Uterus (tissue), 4 donors: ENCODE data around the gene DCAF6. TPM values are rescaled to one million over a fixed set of nuclear protein-coding genes. Genes with fewer than 3 reads are reported as not detected.
A peak's percentile ranks its signal among the peaks of the same experiment; 100 is the strongest.

ENCODE experiments used
- DNase-seq, 2 donors: peaks; one replicate each; pipeline ENCODE4 v3.0.0-alpha.2; 2019 to 2020
- H3K27ac ChIP-seq, 2 donors: fragments of 200-600 bp; sonication (generic); 1 replicate in 1 of 2; 2 replicates in 1 of 2; pipeline ENCODE4 v1.5.1; 2016 to 2018
- H3K27me3 ChIP-seq, 2 donors: fragments of 200-600 bp; sonication (generic); one replicate each; pipeline ENCODE4 v1.5.1; 2018 to 2019; ENCODE audit warnings: control low read depth in 1 of 2
- H3K36me3 ChIP-seq, 2 donors: fragments of 200-600 bp; sonication (generic); one replicate each; pipeline ENCODE4 v1.5.1; 2019; ENCODE audit warnings: control low read depth in 1 of 2
- H3K4me1 ChIP-seq, 2 donors: fragments of 200-600 bp; sonication (generic); one replicate each; pipeline ENCODE4 v1.5.1; 2018 to 2019; ENCODE audit warnings: control low read depth in 1 of 2
- H3K4me3 ChIP-seq, 2 donors: fragments of 200-600 bp; sonication (generic); 1 replicate in 1 of 2; 2 replicates in 1 of 2; pipeline ENCODE4 v1.5.1; 2018 to 2019; ENCODE audit warnings: mild to moderate bottlenecking in 1 of 2
- H3K9me3 ChIP-seq, 2 donors: fragments of 200-600 bp; sonication (generic); one replicate each; pipeline ENCODE4 v1.5.1; 2019; ENCODE audit warnings: control low read depth in 1 of 2
- POLR2A ChIP-seq, 2 donors: fragments of 450-650 bp; IDR thresholded peaks; one replicate each; pipeline ENCODE4 v1.6.1; 2016; ENCODE audit warnings: antibody characterized with exemption in 2 of 2, mild to moderate bottlenecking in 1 of 2, moderate library complexity in 1 of 2
- intact Hi-C: fragments of 100-400 bp; cut with DNase I; formaldehyde crosslinking; loops from one replicate; pipeline ENCODE4 v1.15.1; 2023; ENCODE audit warnings: low total_unique reads
- total RNA-seq, 4 donors: library from RNA; depleted of rRNA in 3 of 4; stranded (reverse); fragments of >200 nt in 3 of 4; gene quantifications; one replicate each; pipeline versions ENCODE4 v1.1.0 to v1.2.4, GENCODE V29; 2014 to 2023
- TF ChIP-seq, protein P1 (sequence below), 4 experiments: fragments of 200-600 bp in 2 of 4; fragments of 450-650 bp in 2 of 4; sonication (generic) in 2 of 4; IDR thresholded peaks; one replicate each; pipeline ENCODE4 v1.5.1; 2016 to 2019; ENCODE audit warnings: antibody characterized with exemption in 4 of 4, mild to moderate bottlenecking in 2 of 4, moderate library complexity in 1 of 4
- donor health status: DM: yes; HTN: yes; CAD: no.

Gene DCAF6
- total RNA-seq, 4 donors from 2014 or later = 19.1 to 77.7 (median 44.9) TPM

DNA sequence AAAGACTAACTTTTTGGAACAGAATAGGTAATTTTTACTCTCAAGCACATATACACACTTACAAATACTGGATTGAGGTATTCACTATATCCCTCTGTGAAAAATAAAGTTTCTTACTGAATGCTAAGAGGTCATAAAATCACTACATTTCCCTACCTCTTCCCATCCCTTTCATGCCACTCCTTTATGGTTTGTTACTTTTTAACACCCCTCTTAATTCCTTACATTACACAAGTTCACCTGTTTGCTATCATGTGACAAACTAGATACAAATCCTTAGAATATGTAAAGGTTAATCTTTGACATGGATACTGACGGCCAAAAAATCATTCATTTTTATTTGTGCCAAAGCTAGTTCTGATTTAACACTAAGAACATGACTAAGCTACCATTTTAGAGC is 6.8 kb upstream of the DCAF6 start:
- no peaks in the 10 kb centered on the region for H3K36me3 ChIP-seq
- no peak overlapping the region for H3K27ac ChIP-seq
- no peaks in the 10 kb centered on the region for H3K9me3 ChIP-seq
- no peak overlapping the region for H3K4me3 ChIP-seq
- DNase-seq = no peak
- no peaks in the 10 kb centered on the region for H3K27me3 ChIP-seq
- intact Hi-C loops = no loop called here
- peaks cover 0 to 6% of the 10 kb centered on the region in 2 donors for H3K4me1 ChIP-seq
- TF ChIP-seq, protein P1, sequence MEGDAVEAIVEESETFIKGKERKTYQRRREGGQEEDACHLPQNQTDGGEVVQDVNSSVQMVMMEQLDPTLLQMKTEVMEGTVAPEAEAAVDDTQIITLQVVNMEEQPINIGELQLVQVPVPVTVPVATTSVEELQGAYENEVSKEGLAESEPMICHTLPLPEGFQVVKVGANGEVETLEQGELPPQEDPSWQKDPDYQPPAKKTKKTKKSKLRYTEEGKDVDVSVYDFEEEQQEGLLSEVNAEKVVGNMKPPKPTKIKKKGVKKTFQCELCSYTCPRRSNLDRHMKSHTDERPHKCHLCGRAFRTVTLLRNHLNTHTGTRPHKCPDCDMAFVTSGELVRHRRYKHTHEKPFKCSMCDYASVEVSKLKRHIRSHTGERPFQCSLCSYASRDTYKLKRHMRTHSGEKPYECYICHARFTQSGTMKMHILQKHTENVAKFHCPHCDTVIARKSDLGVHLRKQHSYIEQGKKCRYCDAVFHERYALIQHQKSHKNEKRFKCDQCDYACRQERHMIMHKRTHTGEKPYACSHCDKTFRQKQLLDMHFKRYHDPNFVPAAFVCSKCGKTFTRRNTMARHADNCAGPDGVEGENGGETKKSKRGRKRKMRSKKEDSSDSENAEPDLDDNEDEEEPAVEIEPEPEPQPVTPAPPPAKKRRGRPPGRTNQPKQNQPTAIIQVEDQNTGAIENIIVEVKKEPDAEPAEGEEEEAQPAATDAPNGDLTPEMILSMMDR (IDR thresholded peaks at IDR 0.05) = no peak
- no peak for TF ChIP-seq POLR2A (IDR thresholded peaks at IDR 0.05)

DNA sequence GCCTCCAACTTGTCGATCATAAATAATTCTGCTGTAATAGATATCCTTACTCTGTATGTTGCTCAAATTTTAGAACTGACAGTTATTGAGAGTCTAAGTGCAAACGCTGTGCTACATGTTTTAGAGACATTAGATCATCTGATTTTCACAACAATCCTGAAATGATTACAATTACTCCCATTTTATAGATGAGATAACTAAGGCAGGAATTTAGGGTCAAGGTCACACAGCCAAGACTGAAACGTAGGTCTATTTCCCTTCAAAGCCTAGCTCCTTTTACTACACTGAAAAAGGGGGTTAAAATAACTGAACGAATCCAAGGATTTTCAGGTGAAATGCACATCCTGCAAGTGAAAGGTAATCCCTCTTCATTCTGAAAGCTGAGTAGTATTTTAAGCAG is 2.7 kb upstream of the DCAF6 start:
- H3K27ac ChIP-seq = peak overlapping the region in 1 of 2 donors; percentile 97
- intact Hi-C loops = no loop called here
- H3K4me3 ChIP-seq = no peak overlapping the region

DNA sequence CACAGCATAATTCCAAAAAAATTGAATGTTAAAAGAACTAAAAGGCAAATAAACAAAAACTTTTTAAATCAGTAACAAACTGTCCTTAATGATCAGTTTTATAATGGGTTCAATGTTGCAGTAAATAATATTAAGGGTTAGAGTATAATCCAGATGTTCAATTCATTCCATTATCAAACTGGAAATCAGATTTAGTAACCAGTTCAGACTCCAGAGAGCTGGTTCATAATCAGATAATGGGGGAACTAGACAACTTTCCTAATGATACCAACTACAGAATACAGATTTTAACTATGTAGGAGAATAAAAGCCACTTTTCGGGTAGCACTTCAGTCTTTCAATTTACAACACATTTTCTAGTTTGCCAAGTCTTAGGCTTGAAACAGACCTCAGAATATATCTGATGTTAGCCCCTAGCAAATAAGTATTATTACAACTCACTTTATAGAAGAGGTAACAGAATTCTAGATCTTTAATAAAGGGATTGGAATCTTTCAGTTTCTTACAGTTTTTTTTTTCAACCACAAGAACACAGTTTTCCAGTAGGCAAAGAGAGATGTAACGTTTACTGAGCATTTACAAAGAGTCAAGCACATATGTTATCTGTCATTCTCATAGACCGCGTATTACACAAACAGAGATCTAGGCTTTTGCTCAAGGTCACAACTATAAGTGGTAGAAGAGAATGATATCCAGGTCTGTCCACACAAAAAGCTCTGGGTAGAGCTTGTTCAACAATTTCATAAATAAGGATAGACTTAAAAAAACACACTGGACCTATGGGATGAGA is 1.9 kb upstream of the DCAF6 start:
- no peak for TF ChIP-seq POLR2A (IDR thresholded peaks at IDR 0.05)
- TF ChIP-seq, protein P1 (IDR thresholded peaks at IDR 0.05) = no peak
- intact Hi-C loops = no loop called here
- DNase-seq = no peak
- Histone ChIP-seq H3K27me3 (no peaks in the 10 kb centered on the region), H3K4me3 (peak overlapping the region; percentile 80 to 94), H3K36me3 (no peaks in the 10 kb centered on the region), H3K9me3 (no peaks in the 10 kb centered on the region), H3K4me1 (peaks cover 0 to 6% of the 10 kb centered on the region in 2 donors), H3K27ac (peak overlapping the region; percentile 97 to 98)

More for the DNA sequence above, 2.7 kb upstream of the DCAF6 start:
- Histone ChIP-seq H3K4me1 (peaks cover 0 to 6% of the 10 kb centered on the region in 2 donors), H3K36me3 (no peaks in the 10 kb centered on the region), H3K27me3 (no peaks in the 10 kb centered on the region), H3K9me3 (no peaks in the 10 kb centered on the region)
- no peak for DNase-seq
- TF ChIP-seq, protein P1 (IDR thresholded peaks at IDR 0.05) = no peak
- TF ChIP-seq POLR2A (IDR thresholded peaks at IDR 0.05) = no peak

DNA sequence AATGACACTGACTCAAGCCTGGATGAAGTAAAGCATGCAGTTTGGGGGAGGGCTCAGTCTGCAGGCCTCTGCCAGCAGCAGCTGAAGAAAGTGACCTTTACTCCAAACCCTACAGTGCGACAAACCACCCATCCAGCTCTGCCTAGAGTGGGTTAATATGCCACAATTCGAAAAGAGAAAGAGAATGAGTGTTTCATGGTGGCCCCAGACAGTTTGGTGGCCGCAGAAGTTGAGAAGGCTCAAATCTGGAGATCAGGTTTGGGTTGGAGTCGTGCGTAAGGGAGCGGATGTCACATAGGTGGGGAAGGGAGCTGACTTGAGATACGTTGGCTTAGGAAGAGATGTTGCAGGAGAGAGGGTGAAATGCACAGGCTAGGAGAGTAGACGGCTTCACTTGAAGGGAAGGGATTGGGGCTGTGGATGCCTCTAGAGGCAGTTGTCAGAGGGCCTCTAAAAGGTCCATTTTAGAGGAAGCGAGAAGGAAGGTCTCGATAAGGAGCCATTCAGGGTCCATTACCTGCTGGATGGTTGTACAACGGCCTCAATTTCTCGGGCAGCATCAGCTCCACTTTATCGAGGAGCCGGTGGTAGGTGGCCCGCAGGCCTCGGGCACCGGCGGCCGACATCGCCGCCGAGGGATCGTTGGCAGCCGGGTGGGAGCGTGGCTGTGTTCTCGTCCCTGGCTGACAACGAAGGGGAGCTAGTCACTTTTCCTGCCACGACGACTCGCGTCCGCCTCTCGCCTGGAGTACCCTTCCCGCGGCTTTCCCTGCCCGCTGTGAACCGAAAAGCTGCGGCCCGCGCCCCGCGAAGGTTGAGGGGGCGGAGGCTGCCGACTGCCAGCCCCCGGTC is 1.0 kb upstream of the DCAF6 start:
- peak; percentile 75 to 84 for TF ChIP-seq POLR2A (IDR thresholded peaks at IDR 0.05)
- TF ChIP-seq, protein P1 (IDR thresholded peaks at IDR 0.05) = no peak
- no peaks in the 10 kb centered on the region for H3K36me3 ChIP-seq
- H3K27ac ChIP-seq = peak overlapping the region; percentile 97 to 98
- H3K4me3 ChIP-seq = peak overlapping the region; percentile 80 to 94
- DNase-seq = peak; percentile 19 to 28
- intact Hi-C loops = no loop called here
- H3K9me3 ChIP-seq = no peaks in the 10 kb centered on the region
- peaks cover 0 to 6% of the 10 kb centered on the region in 2 donors for H3K4me1 ChIP-seq
- no peaks in the 10 kb centered on the region for H3K27me3 ChIP-seq
